HG02885 (cell line): Measurements from ENCODE around the gene TMEM33.

ENCODE experiments used
- ATAC-seq: cut with Tn5 transposase; IDR thresholded peaks from one replicate; pipeline ENCODE4 v1.9.1; 2021; ENCODE audit warnings: mild to moderate bottlenecking; ENCODE audit not compliant: unreplicated experiment, poor library complexity

Gene TMEM33

GRCh38 chr4:41992967-41993857 is 58.0 kb downstream of the TMEM33 start:
- no peak for ATAC-seq

GRCh38 chr4:41994461-41994985 is 59.3 kb downstream of the TMEM33 start:
- ATAC-seq, result no peak

GRCh38 chr4:41998019-41998418 is 62.8 kb downstream of the TMEM33 start:
- ATAC-seq, result no peak

GRCh38 chr4:41999321-41999720 is 64.1 kb downstream of the TMEM33 start:
- no peak for ATAC-seq

DNA sequence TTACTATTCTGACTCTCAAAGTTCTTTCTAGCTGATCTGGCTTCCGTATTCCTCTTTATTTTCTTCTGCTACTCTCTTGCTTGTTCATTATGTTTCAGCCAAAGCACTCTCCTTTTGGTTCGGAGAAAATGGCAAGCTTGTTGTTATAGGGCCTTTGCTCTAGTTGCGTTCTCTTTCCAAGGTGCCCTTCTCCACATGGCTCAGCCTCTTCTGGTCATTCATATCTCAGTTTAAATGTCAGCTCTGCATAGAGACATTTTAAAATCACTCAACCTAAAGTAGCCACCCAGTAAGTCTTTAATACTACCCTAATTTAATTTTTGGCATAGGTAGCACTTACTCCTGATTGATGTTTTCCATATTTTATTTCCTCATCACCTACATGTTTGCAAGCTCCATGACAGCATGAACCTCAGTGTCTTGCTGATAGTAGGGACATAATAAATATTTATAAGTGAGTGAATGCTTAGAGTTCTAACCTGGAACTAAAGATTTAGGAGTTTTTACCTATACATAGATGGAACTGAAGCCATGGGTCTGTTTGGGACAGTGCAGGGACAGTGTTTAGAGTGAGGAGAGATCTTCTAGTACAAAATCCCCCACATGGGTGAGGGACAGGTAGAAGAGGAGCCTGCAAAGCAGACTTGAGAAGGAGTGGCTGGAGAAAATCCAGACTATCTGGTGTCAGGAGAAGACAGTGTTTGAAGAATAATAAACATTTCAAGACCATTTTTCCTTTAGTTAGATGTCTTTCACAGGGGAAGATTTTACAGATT is 73.0 kb downstream of the TMEM33 start:
- no peak for ATAC-seq
